Measurements from ENCODE around the gene ZC3H11A.
A peak's percentile ranks its signal among the peaks of the same experiment; 100 is the strongest.
"Not testable (repeated sequence)": the region's sequence is repeated elsewhere in the genome, so short reads cannot be mapped to it uniquely, and the experiment has no call there.

The ZC3H11A gene

DNA sequence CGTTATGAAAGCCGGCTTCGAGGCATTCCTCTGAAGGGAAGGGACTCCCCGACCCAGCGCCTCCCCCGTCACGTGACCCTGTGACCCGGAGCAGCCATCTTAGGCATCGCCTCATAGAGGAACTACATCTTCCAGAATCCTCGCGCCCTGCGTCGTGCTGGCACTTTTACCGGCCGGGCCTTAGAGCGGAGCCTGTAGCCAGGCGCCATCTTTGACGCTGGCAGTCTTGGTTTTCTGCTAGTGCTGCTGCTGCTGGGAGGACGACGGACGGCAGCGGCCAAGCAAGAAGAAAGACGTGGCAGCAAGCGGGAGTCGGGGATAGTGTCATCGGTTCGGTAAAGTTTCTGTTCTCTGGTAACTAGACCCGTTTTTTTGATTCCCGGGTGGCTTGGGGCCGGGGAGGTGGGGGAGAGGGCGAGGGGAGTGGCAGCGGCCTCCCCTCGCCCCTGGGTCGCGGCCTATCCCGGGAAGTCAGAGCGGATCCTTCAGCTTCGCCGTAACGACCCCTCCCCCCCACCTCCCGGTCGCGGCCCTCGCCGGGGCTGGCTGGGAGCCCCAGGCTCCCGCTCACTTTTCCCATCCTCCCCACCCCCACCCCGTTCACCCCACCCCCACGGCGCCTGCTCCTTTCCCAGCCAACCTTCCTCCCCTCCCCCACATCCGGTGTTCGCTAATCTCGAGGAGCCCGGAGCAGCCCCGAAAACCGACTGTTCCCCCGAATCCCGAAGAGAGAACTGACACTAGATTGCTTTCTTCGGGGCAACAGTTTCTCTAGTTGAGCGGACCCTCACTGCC lies at the start of gene ZC3H11A, which contains the start of gene ZBED6:
ZC3H11A (plus strand) TSS at position 183 of the 795 bp plus-strand sequence. CDS start 21,448 bp downstream, outside the sequence.
ZBED6 (plus strand) TSS at position 183 of the 795 bp plus-strand sequence. CDS start 1,900 bp downstream, outside the sequence.
- peak within 1 kb of the TSS; percentile 90 for H3K4me3 ChIP-seq (ENCODE audit: low read depth, low read length)
- TF ChIP-seq, protein P1, sequence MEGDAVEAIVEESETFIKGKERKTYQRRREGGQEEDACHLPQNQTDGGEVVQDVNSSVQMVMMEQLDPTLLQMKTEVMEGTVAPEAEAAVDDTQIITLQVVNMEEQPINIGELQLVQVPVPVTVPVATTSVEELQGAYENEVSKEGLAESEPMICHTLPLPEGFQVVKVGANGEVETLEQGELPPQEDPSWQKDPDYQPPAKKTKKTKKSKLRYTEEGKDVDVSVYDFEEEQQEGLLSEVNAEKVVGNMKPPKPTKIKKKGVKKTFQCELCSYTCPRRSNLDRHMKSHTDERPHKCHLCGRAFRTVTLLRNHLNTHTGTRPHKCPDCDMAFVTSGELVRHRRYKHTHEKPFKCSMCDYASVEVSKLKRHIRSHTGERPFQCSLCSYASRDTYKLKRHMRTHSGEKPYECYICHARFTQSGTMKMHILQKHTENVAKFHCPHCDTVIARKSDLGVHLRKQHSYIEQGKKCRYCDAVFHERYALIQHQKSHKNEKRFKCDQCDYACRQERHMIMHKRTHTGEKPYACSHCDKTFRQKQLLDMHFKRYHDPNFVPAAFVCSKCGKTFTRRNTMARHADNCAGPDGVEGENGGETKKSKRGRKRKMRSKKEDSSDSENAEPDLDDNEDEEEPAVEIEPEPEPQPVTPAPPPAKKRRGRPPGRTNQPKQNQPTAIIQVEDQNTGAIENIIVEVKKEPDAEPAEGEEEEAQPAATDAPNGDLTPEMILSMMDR (IDR thresholded peaks at IDR 0.05; ENCODE audit: borderline replicate concordance, insufficient read depth, low read depth, low read length), result no peak

DNA sequence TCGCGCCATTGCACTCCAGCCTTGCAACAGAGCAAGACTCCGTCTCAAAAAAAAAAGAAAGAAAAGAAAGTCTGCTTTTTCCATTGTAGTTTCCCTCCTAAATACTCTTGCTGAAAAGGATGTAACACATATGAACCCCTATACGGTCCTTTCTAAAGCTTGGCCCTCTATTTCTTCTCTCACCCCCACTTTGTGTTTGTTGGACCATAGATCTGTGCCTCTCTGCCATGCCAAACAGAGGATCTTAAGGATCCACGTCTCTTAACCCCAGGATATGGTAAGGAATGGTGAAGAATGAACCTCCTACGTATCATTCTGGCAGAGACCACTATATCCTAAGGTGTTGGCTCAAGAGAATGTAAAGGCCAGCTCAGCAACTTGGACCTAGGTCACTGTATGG lies 49.1 kb upstream of the ZC3H11A start:
- H3K4me3 ChIP-seq (ENCODE audit: low read depth, low read length), result no peak overlapping the region
- TF ChIP-seq, protein P1 (IDR thresholded peaks at IDR 0.05; ENCODE audit: borderline replicate concordance, insufficient read depth, low read depth, low read length), result no peak

DNA sequence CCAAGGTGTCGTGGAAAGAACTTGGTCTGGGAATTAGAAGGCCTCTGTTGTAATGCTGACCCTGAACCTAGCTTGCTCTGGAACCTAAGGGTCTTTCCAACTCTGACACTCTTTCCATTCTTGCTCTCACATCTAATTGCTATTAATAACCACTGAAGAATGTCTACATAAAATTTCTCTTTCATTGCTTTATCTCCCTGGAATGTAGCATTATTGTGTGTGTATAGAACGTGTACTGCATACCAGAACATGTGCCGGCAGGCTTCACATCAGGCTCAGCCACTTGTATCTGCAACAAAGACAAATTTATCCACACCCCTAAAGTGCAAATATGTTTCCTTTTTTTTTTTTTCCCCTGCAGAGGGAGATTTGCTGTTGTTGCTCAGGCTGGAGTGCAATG lies 44.4 kb upstream of the ZC3H11A start:
- H3K4me3 ChIP-seq (ENCODE audit: low read depth, low read length), result no peak overlapping the region

DNA sequence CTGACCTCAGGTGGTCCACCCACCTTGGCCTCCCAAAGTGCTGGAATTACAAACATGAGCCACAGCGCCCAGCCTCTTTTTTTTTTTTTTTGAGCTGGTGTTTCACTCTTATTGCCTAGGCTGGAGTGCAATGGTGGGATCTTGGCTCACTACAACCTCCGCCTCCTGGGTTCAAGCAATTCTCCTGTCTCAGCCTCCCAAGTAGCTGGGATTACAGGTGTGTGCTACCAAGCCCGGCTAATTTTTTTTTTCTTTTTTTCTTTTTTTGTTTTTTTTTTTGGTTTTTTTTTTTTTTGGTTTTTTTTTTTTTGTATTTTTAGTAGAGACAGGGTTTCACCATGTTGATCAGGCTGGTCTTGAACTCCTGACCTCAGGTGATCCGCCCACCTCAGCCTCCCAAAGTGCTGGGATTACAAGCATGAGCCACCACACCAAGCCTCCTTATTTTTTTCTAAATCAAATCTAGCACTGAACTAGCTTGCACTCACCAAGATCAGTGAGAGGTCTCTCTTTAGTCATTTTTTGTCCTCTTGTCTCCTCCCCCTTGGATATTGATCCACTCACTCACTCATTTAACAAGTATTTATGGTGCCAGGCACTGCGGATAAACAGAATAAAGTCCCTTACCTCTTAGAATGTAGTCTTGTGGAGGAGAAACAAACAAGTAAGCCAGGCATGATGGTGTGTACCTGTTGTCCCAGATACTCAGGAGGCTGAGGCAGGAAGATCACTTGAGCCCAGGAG lies 43.6 kb upstream of the ZC3H11A start:
- not testable (repeated sequence) for H3K4me3 ChIP-seq (ENCODE audit: low read depth, low read length)

More for the DNA sequence above, 44.4 kb upstream of the ZC3H11A start:
- TF ChIP-seq, protein P1 (IDR thresholded peaks at IDR 0.05; ENCODE audit: borderline replicate concordance, insufficient read depth, low read depth, low read length), result no peak

DNA sequence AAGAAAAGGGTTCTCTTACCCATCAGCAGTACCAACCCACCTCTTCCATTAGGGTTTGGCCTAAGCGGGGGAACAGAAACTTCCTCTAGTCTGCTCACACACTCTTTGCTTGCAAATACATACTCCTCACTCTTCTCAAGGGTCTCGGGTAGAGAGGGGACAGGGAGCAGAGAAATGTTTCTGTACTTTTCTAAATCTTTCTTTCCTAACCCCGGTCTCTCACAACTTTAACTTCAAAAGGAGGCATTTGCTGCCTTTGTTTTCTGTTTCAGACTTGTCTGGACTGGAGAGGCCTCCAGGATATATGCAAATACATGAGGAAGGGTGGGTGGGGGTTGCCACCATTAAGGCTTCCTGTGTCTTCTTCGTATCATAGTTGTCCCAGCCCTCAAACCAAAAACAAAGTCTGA lies 41.0 kb upstream of the ZC3H11A start:
- TF ChIP-seq, protein P1 (IDR thresholded peaks at IDR 0.05; ENCODE audit: borderline replicate concordance, insufficient read depth, low read depth, low read length), result no peak
- H3K4me3 ChIP-seq (ENCODE audit: low read depth, low read length), result no peak overlapping the region

DNA sequence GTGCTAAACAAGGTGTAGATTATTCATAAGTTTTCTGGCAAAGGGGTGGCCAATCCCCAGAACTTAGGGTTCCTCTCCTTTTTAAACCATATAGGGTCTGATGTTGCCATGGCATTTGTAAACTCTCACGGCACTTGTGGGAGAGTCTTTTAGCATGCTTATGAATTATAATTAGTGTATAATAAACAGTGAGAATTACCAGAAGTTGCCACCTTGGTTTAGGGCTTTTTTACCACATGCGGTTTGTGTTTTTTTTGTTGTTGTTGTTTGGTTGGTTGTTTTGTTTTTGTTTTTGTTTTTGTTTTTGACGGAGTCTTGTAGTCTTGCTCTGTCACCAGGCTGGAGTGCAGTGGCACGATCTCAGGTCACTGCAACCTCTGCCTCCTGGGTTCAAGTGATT lies 39.4 kb upstream of the ZC3H11A start:
- no peak overlapping the region for H3K4me3 ChIP-seq (ENCODE audit: low read depth, low read length)
- TF ChIP-seq, protein P1 (IDR thresholded peaks at IDR 0.05; ENCODE audit: borderline replicate concordance, insufficient read depth, low read depth, low read length), result no peak

DNA sequence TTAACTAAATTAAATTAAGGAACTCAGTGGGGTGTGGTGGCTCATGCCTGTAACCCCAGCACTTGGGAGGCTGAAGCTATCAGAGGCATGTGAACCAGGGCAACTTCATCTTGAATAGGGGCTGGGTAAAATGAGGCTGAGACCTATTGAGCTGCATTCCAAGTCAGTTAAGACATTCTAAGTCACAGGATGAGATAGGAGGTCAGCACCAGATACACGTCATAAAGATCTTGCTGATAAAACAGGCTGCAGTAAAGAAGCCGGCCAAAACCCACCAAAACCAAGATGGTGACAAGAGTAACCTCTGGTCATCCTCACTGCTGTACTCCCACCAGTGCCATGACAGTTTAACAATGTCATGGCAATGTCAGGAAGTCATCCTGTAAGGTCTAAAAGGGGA lies 36.7 kb upstream of the ZC3H11A start:
- not testable (repeated sequence) for H3K4me3 ChIP-seq (ENCODE audit: low read depth, low read length)

DNA sequence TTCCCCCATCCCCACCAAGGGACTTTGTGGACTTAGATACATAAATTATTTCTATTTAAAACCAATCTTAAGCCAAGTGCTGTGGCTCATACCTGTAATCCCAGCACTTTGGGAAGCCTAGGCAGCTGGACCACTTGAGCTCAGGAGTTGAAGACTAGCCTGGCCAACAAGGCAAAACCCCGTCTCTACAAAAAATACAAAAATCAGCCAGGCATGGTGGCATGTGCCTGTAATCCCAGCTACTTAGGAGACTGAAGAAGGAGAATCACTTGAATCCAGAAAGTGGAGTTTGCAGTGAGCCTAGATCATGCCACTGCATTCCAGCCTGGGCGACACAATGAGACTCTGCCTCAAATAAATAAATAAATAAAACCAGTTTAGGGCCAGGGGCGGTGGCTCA lies 34.9 kb upstream of the ZC3H11A start:
- H3K4me3 ChIP-seq (ENCODE audit: low read depth, low read length), result no peak overlapping the region
- TF ChIP-seq, protein P1 (IDR thresholded peaks at IDR 0.05; ENCODE audit: borderline replicate concordance, insufficient read depth, low read depth, low read length), result no peak

DNA sequence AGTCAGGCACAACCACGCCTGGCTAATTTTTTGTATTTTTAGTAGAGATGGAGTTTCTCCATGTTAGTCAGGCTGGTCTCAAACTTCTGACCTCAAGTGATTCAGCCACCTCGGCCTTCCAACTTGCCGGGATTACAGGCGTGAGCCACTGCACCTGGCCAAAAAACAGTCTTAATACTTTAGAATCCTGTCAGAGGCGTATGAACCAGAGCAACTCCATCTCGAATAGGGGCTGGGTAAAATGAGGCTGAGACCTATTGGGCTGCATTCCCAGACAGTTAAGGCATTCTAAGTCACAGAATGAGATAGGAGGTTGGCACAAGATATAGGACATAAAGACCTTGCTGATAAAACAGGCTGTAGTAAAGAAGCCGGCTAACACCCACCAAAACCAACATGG lies 33.5 kb upstream of the ZC3H11A start:
- H3K4me3 ChIP-seq (ENCODE audit: low read depth, low read length), result not testable (repeated sequence)
